Esophagus squamous epithelium (tissue), 5 donors: Measurements from ENCODE around the gene PPP1R37. TPM values are rescaled to one million over a fixed set of nuclear protein-coding genes. Genes with fewer than 3 reads are reported as not detected.

Source experiments
- DNase-seq: peaks from one replicate; lab custom pipeline; 2025; lab: John Stamatoyannopoulos, UW
- H3K27ac ChIP-seq, 4 donors: fragments of 200-600 bp; sonication (generic); one replicate each; pipeline ENCODE4 v1.5.1; 2016 to 2019; ENCODE audit warnings: mild to moderate bottlenecking in 1 of 4
- H3K27me3 ChIP-seq, 4 donors: fragments of 200-600 bp; sonication (generic); 1 replicate in 3 of 4; 2 replicates in 1 of 4; pipeline versions ENCODE4 v1.5.1 to v1.6.0; 2017 to 2021; ENCODE audit warnings: antibody characterized with exemption in 1 of 4
- H3K36me3 ChIP-seq, 3 donors: fragments of 200-600 bp; sonication (generic); one replicate each; pipeline ENCODE4 v1.5.1; 2016 to 2019
- H3K4me1 ChIP-seq, 3 donors: fragments of 200-600 bp; sonication (generic); one replicate each; pipeline ENCODE4 v1.5.1; 2017 to 2019
- H3K4me3 ChIP-seq, 4 donors: fragments of 200-600 bp; sonication (generic); 1 replicate in 3 of 4; 2 replicates in 1 of 4; pipeline ENCODE4 v1.5.1; 2016 to 2019; ENCODE audit warnings: mild to moderate bottlenecking in 2 of 4, moderate library complexity in 1 of 4
- H3K9me3 ChIP-seq, 3 donors: fragments of 200-600 bp; sonication (generic); one replicate each; pipeline ENCODE4 v1.5.1; 2016 to 2019
- CTCF ChIP-seq, 6 experiments: fragments of 450-650 bp in 4 of 6; fragments of 200-600 bp in 2 of 6; sonication (generic) in 2 of 6; IDR thresholded peaks; one replicate each; pipeline ENCODE4 v1.5.1; 2016 to 2019; ENCODE audit warnings: antibody characterized with exemption in 6 of 6, mild to moderate bottlenecking in 4 of 6, moderate library complexity in 4 of 6
- POLR2A ChIP-seq, 4 donors: fragments of 450-650 bp; IDR thresholded peaks; one replicate each; pipeline ENCODE4 v1.6.1; 2017; ENCODE audit warnings: antibody characterized with exemption in 4 of 4, mild to moderate bottlenecking in 4 of 4, moderate library complexity in 3 of 4
- WGBS, 2 donors: methylation state at CpG; one replicate each; pipeline ENCODE4 v1.1.5; 2018; 5-methylcytosine and 5-hydroxymethylcytosine counted together
- intact Hi-C: fragments of 100-400 bp; cut with DNase I; formaldehyde crosslinking; loops from one replicate; pipeline ENCODE4 v1.15.0; 2022
- total RNA-seq, 4 donors: library from RNA; depleted of rRNA; stranded (reverse); fragments of >200 nt; gene quantifications; one replicate each; pipeline ENCODE4 v1.1.0, GENCODE V29; 2016
- donor health status: DM: yes; HTN: yes; CAD: no.

Gene PPP1R37
- total RNA-seq, 4 donors from 2014 or later = 25.1 to 35.5 (median 30.8) TPM

- H3K4me3 ChIP-seq = no peak overlapping the region
- WGBS, 2 donors = 79 to 97% methylated on average over 4 to 6 of the region's 13 CpGs
- H3K27ac ChIP-seq = no peak overlapping the region
- intact Hi-C loops = no loop called here
- H3K27me3 ChIP-seq = no peaks in the 10 kb centered on the region
- no peak for TF ChIP-seq POLR2A (IDR thresholded peaks at IDR 0.05)
- TF ChIP-seq CTCF (IDR thresholded peaks at IDR 0.05) = no peak
- no peaks in the 10 kb centered on the region for H3K9me3 ChIP-seq
- peaks cover 0 to 11% (median 0%) of the 10 kb centered on the region in 3 donors for H3K4me1 ChIP-seq
- DNase-seq = no peak
- H3K36me3 ChIP-seq = peaks cover 0 to 20% (median 0%) of the 10 kb centered on the region in 3 donors
Observed at GRCh38 chr19:45130236-45130635, 37.3 kb downstream of the PPP1R37 start.

GRCh38 chr19:45130888-45131615 lies 38.1 kb downstream of the PPP1R37 start:
- intact Hi-C loops = no loop called here
- Histone ChIP-seq H3K4me3 (no peak overlapping the region), H3K36me3 (peaks cover 0 to 22% (median 0%) of the 10 kb centered on the region in 3 donors), H3K27me3 (no peaks in the 10 kb centered on the region), H3K4me1 (peaks cover 0 to 3% (median 0%) of the 10 kb centered on the region in 3 donors), H3K27ac (no peak overlapping the region), H3K9me3 (no peaks in the 10 kb centered on the region)
- no peak for DNase-seq
- 16% methylated on average over 9 of the region's 13 CpGs; no CpG with 5 or more reads in 1 of the 2 donors for WGBS, 2 donors
- TF ChIP-seq POLR2A (IDR thresholded peaks at IDR 0.05) (no peak), CTCF (IDR thresholded peaks at IDR 0.05) (peak in 3 of 6 experiments; percentile 8 to 48 (median 9))

GRCh38 chr19:45133661-45134060 lies 40.7 kb downstream of the PPP1R37 start:
- Histone ChIP-seq H3K27me3 (no peaks in the 10 kb centered on the region), H3K4me3 (no peak overlapping the region), H3K4me1 (peaks cover 0 to 20% (median 0%) of the 10 kb centered on the region in 3 donors), H3K36me3 (peaks cover 0 to 21% (median 0%) of the 10 kb centered on the region in 3 donors), H3K27ac (no peak overlapping the region), H3K9me3 (no peaks in the 10 kb centered on the region)
- DNase-seq = no peak
- WGBS, 2 donors = 86 to 97% methylated on average over 7 of the region's 8 CpGs
- intact Hi-C loops = no loop called here
- TF ChIP-seq CTCF (IDR thresholded peaks at IDR 0.05) (no peak), POLR2A (IDR thresholded peaks at IDR 0.05) (no peak)

- Histone ChIP-seq H3K27ac (no peak overlapping the region), H3K9me3 (no peaks in the 10 kb centered on the region), H3K4me3 (no peak overlapping the region), H3K4me1 (peaks cover 0 to 20% (median 0%) of the 10 kb centered on the region in 3 donors), H3K27me3 (no peaks in the 10 kb centered on the region), H3K36me3 (peaks cover 0 to 18% (median 0%) of the 10 kb centered on the region in 3 donors)
- DNase-seq = no peak
- WGBS, 2 donors = 93 to 97% methylated on average over 19 of the region's 21 CpGs
- TF ChIP-seq CTCF (IDR thresholded peaks at IDR 0.05) (no peak), POLR2A (IDR thresholded peaks at IDR 0.05) (no peak)
- intact Hi-C loops = no loop called here
Observed at GRCh38 chr19:45135176-45135885, 42.4 kb downstream of the PPP1R37 start.
